Right lobe of liver (tissue), 6 donors: ENCODE measurements around the gene GPR158. TPM values are rescaled to one million over a fixed set of nuclear protein-coding genes. Genes with fewer than 3 reads are reported as not detected.

ENCODE experiments used
- ATAC-seq, 4 donors: fragments of 200-7000 bp; cut with Tn5 transposase; one replicate each; pipeline ENCODE4 v1.9.1; 2020; ENCODE audit warnings: mild to moderate bottlenecking in 4 of 4, moderate library complexity in 4 of 4
- DNase-seq, 3 donors: peaks; one replicate each; pipeline ENCODE4 v3.0.0-alpha.2; 2020
- H3K27ac ChIP-seq, 3 donors: fragments of 200-600 bp; one replicate each; pipeline ENCODE4 v1.8.0; 2022
- H3K27me3 ChIP-seq, 2 donors: fragments of 200-600 bp; one replicate each; pipeline ENCODE4 v1.8.0; 2022
- H3K36me3 ChIP-seq, 4 donors: fragments of 200-600 bp; sonication (generic) in 1 of 4; one replicate each; pipeline versions ENCODE4 v1.5.1 to v1.8.0; 2017 to 2022; ENCODE audit warnings: control low read depth in 1 of 4
- H3K4me1 ChIP-seq, 4 donors: fragments of 200-600 bp; sonication (generic) in 1 of 4; one replicate each; pipeline versions ENCODE4 v1.5.1 to v1.8.0; 2017 to 2022; ENCODE audit warnings: control low read depth in 1 of 4
- H3K4me3 ChIP-seq, 3 donors: fragments of 200-600 bp; one replicate each; pipeline ENCODE4 v1.8.0; 2022
- H3K9me3 ChIP-seq, 4 donors: fragments of 200-600 bp; sonication (generic) in 1 of 4; one replicate each; pipeline versions ENCODE4 v1.5.1 to v1.8.0; 2017 to 2022; ENCODE audit warnings: control low read depth in 1 of 4
- CTCF ChIP-seq, 4 donors: fragments of 200-600 bp in 3 of 4; fragments of 450-650 bp in 1 of 4; IDR thresholded peaks; one replicate each; pipeline versions ENCODE4 v1.5.1 to v1.8.0; 2016 to 2022; ENCODE audit warnings: antibody characterized with exemption in 4 of 4, mild to moderate bottlenecking in 2 of 4
- POLR2A ChIP-seq: fragments of 450-650 bp; IDR thresholded peaks from one replicate; pipeline ENCODE4 v1.6.1; 2017; ENCODE audit warnings: antibody characterized with exemption, mild to moderate bottlenecking
- WGBS: methylation state at CpG from one replicate; pipeline ENCODE4 v1.1.6; 2018; ENCODE audit warnings: low coverage, low lambda C conversion rate; ENCODE audit not compliant: insufficient coverage; ENCODE audit errors: missing lambda C conversion rate; 5-methylcytosine and 5-hydroxymethylcytosine counted together
- intact Hi-C, 2 donors: fragments of 100-400 bp; cut with DNase I; formaldehyde crosslinking; loops; one replicate each; pipeline versions ENCODE4 v1.11.2 to v1.14.1; 2022
- total RNA-seq, 6 experiments: library from RNA; depleted of rRNA in 2 of 6; stranded (reverse); fragments of >200 nt in 2 of 6; fragmentation: NEBNext Ultra II Directional in 3 of 6; extraction: Animal tissue kit (Norgen Biotek cat#: 25700) in 3 of 6; gene quantifications; one replicate each; pipeline versions ENCODE4 v1.1.0 to v1.2.4, GENCODE V29; 2016 to 2023
- donor health status: DM: no; HTN: yes; CAD: no.
- donor health status: DM: no; HTN: no; CAD: no.
- donor health status: DM: no; HTN: no; CAD: no.
- donor health status: DM: no; HTN: yes; CAD: no.
- donor health status: DM: no; HTN: yes; CAD: no.

Gene GPR158
- total RNA-seq, 6 experiments from 2014 or later: 0.04 to 0.14 TPM; not detected in 4

DNA sequence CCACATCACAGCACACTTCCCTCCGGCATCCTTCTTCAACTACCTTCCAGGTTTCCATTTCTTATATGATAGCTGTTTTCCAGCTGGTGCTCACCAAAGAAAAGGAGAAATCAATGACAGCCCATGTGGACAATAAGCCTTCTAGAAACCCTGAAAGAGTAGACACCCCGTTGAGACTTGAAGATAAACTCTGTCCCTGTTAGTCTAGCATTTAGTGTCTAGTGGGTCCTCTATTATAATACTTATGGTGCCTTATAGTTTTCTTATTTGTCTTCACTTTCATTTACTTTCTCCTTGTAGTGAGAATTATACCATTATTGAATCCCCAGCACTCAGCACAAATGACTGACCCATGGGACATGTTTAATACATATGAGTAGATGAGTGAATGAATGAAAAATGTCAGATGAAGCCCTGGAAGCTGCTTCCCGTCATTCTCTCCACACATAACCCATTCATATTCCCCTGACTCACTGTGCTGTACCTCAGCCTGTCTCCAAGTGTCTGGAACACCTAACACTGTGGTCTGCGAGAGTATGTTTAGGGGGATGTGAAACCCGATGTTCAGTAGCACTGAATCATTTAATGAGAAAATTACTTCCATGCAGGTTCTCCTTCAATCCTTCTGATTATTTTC, 377.6 kb downstream of the GPR158 start:
- 69% methylated on average over 5 of the region's 5 CpGs for WGBS
- no peak for DNase-seq
- no peak for TF ChIP-seq CTCF (IDR thresholded peaks at IDR 0.05)
- no peak for TF ChIP-seq POLR2A

GRCh38 chr10:25555865-25556264, 381.1 kb downstream of the GPR158 start:
- H3K27me3 ChIP-seq: no peaks in the 10 kb centered on the region
- H3K4me1 ChIP-seq: no peaks in the 10 kb centered on the region
- DNase-seq (no peak), ATAC-seq (no peak)
- no peaks in the 10 kb centered on the region for H3K36me3 ChIP-seq
- no peaks in the 10 kb centered on the region for H3K9me3 ChIP-seq
- no peak overlapping the region for H3K27ac ChIP-seq
- H3K4me3 ChIP-seq: no peak overlapping the region
- WGBS: 71% methylated on average over 5 of the region's 5 CpGs
- TF ChIP-seq POLR2A (no peak), CTCF (IDR thresholded peaks at IDR 0.05) (no peak)
- intact Hi-C loops: no loop called here

More for the DNA sequence above, 377.6 kb downstream of the GPR158 start:
- intact Hi-C loops: no loop called here
- no peaks in the 10 kb centered on the region for H3K4me1 ChIP-seq
- no peaks in the 10 kb centered on the region for H3K27me3 ChIP-seq
- no peaks in the 10 kb centered on the region for H3K9me3 ChIP-seq
- H3K36me3 ChIP-seq: no peaks in the 10 kb centered on the region
- H3K27ac ChIP-seq: no peak overlapping the region
- no peak overlapping the region for H3K4me3 ChIP-seq
- ATAC-seq: no peak

- DNase-seq (no peak), ATAC-seq (no peak)
- no peak overlapping the region for H3K4me3 ChIP-seq
- H3K27me3 ChIP-seq: no peaks in the 10 kb centered on the region
- no peaks in the 10 kb centered on the region for H3K36me3 ChIP-seq
- no peak for TF ChIP-seq CTCF (IDR thresholded peaks at IDR 0.05)
- WGBS: 52% methylated on average over 5 of the region's 5 CpGs
- intact Hi-C loops: no loop called here
- no peaks in the 10 kb centered on the region for H3K9me3 ChIP-seq
- no peaks in the 10 kb centered on the region for H3K4me1 ChIP-seq
- no peak overlapping the region for H3K27ac ChIP-seq
Measured at GRCh38 chr10:25556457-25556856, 381.7 kb downstream of the GPR158 start.

DNA sequence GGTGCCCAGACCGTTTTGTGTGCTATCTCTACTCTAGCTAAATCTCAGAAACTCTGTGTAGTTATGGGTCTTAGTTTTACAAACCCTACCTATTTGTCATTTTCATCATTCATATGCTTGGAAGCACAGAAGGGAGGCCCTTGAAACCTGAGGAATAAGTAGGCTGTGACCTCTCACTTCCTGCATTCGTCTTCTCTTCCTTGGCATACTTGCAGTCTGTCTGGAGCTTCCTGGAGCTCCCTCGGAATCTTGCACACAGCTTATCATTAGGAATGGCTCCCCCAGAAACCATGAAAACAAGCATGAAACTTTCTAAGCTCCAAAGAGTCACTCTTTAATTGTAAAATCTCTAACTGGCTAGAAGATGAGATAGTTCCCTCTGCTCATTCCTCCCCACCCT, 382.3 kb downstream of the GPR158 start:
- Histone ChIP-seq H3K4me1 (no peaks in the 10 kb centered on the region), H3K27ac (no peak overlapping the region), H3K36me3 (no peaks in the 10 kb centered on the region), H3K4me3 (no peak overlapping the region), H3K9me3 (no peaks in the 10 kb centered on the region), H3K27me3 (no peaks in the 10 kb centered on the region)
- DNase-seq (no peak), ATAC-seq (no peak)
- no peak for TF ChIP-seq POLR2A
- no peak for TF ChIP-seq CTCF (IDR thresholded peaks at IDR 0.05)
- intact Hi-C loops: no loop called here
- 13% methylated on average over 3 of the region's 3 CpGs for WGBS

GRCh38 chr10:25561758-25562157, 387.0 kb downstream of the GPR158 start:
- Histone ChIP-seq H3K27ac (no peak overlapping the region), H3K9me3 (no peaks in the 10 kb centered on the region), H3K4me1 (no peaks in the 10 kb centered on the region), H3K4me3 (no peak overlapping the region), H3K27me3 (no peaks in the 10 kb centered on the region), H3K36me3 (no peaks in the 10 kb centered on the region)
- ATAC-seq (no peak), DNase-seq (no peak)
- 61% methylated on average over 2 of the region's 2 CpGs for WGBS
- TF ChIP-seq CTCF (IDR thresholded peaks at IDR 0.05) (no peak), POLR2A (no peak)
- intact Hi-C loops: no loop called here
